Measurements from ENCODE around the gene GIPR.
A peak's percentile ranks its signal among the peaks of the same experiment; 100 is the strongest.

Gene GIPR

GRCh38 chr19:45730368-45731288 is 62.6 kb downstream of the GIPR start, which contains the start of gene FBXO46:
Gene FBXO46 (minus strand): TSS chr19:45730896. CDS start chr19:45713495, 17,401 bp downstream.
- DNase-seq (ENCODE audit: low read depth in 2 of 2, low spot score in 1 of 2) = peak; percentile 84 to 85

All from stimulated activated CD8-positive, alpha-beta memory T cell treated with anti-CD3 and anti-CD28 coated beads, Interleukin-4, amount 100 ng/mL, for 4 hours (primary cell).